ENCODE data around the gene TPRN. TPM values are rescaled to one million over a fixed set of nuclear protein-coding genes. Genes with fewer than 3 reads are reported as not detected.
A peak's percentile ranks its signal among the peaks of the same experiment; 100 is the strongest.

TPRN gene
- total and polyA plus RNA-seq, 5 donors from 2014 or later = 0.27 to 5.9 (median 0.46) TPM

DNA sequence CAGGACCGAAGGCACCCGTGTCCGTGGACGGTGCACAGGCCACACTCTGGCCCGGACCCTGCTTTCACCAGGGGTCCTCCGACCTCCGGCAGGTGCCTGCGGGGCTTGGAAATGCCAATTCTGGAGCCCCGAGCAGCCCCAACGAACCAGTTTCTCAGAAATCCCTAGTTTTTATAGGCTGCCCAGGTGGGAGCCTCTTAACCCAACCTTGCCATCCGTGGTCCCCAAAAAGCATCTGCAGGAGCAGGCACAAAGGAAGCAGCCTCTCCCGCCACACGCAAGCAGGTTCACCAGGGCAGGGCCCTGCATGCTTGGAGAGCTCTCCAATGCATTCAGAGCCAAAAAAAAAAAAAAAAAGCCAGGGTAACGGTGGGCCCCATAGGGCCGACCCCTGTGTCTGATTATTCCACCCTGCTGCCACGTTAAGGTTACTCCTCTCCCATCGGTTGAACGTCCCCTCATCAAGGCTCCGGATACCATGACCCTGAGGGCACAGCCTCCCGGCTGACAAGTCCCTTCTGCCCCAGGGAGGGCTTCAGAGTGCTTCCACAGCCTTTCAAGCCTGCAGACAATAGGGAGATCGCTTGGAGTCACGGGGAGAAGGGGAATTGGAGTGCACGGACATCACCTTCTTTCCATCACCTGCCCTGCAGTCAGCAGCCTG is 796 bp upstream of the TPRN start:
- no peak for ATAC-seq (ENCODE audit: low read depth in 2 of 2)
- peak overlapping the region; percentile 85 to 95 (median 90) for H3K4me3 Mint-ChIP-seq
- H3K27me3 Mint-ChIP-seq = no peaks in the 10 kb centered on the region
- Histone ChIP-seq H3K27me3 (ENCODE audit: control insufficient read depth, insufficient read depth, low read length) (no peaks in the 10 kb centered on the region), H3K4me3 (ENCODE audit: low read depth, low read length) (peak overlapping the region; percentile 44), H3K27ac (ENCODE audit: insufficient read depth, low read length, poor library complexity, severe bottlenecking) (peak overlapping the region; percentile 84), H3K36me3 (ENCODE audit: control insufficient read depth, insufficient read depth, low read length) (no peaks in the 10 kb centered on the region), H3K4me1 (ENCODE audit: control insufficient read depth, insufficient read depth, low read length, poor library complexity, severe bottlenecking) (peaks cover 41% of the 10 kb centered on the region), H3K9me3 (ENCODE audit: control insufficient read depth in 2 of 2, low read length in 2 of 2) (no peaks in the 10 kb centered on the region)
- peak overlapping the region in 2 of 3 donors; percentile 56 to 88 for H3K27ac Mint-ChIP-seq
- no peaks in the 10 kb centered on the region for H3K9me3 Mint-ChIP-seq
- DNase-seq = no peak
- peaks cover 0 to 49% (median 18%) of the 10 kb centered on the region in 4 donors for H3K4me1 Mint-ChIP-seq
- no peaks in the 10 kb centered on the region for H3K36me3 Mint-ChIP-seq

DNA sequence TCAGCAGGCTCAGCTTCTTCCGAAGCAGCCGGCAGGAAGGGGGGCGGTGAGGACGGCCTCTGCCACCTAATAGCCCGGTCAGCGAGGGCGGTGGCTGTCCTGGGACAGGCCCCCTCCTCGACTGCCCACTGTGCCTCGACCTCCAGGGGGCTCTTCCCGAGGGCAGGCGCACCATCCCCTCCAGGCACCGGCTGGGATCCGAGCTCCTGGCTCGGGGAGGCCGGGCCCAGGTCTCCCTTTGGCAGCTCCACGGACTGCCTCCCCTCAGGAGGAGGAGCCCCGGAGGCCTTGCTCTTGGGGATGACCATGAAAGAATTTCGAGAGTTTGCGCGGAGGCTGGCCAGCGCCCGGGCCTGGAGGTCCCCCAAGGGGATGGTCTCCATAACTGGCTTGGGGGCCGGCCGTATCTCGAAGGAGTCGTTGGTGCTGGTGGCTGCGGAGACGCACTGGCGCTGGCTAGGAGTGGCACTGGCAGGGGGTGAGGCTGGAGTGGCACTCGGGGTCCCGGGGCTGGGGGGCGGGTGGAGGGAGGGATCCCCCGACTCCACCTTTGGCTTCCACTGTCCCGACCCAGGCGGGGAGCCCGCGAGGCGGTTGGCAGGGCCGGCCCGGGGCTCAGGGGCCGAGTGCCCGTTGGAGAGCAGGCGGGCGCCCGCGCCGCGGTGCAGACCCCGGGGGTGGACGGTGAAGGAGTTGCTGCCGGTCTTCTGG is 975 bp downstream of the TPRN start:
- no peaks in the 10 kb centered on the region for H3K27me3 ChIP-seq (ENCODE audit: control insufficient read depth, insufficient read depth, low read length)
- Mint-ChIP-seq H3K27me3 (no peaks in the 10 kb centered on the region), H3K27ac (no peak overlapping the region), H3K4me1 (peaks cover 0 to 37% (median 12%) of the 10 kb centered on the region in 4 donors), H3K9me3 (no peaks in the 10 kb centered on the region), H3K4me3 (peak overlapping the region in 3 of 4 donors; percentile 32 to 85 (median 81)), H3K36me3 (no peaks in the 10 kb centered on the region)
- H3K27ac ChIP-seq (ENCODE audit: insufficient read depth, low read length, poor library complexity, severe bottlenecking) = no peak overlapping the region
- no peak for DNase-seq
- H3K4me3 ChIP-seq (ENCODE audit: low read depth, low read length) = no peak overlapping the region
- H3K9me3 ChIP-seq (ENCODE audit: control insufficient read depth in 2 of 2, low read length in 2 of 2) = no peaks in the 10 kb centered on the region
- no peaks in the 10 kb centered on the region for H3K36me3 ChIP-seq (ENCODE audit: control insufficient read depth, insufficient read depth, low read length)
- ATAC-seq (ENCODE audit: low read depth in 2 of 2) = no peak
- peaks cover 27% of the 10 kb centered on the region for H3K4me1 ChIP-seq (ENCODE audit: control insufficient read depth, insufficient read depth, low read length, poor library complexity, severe bottlenecking)

DNA sequence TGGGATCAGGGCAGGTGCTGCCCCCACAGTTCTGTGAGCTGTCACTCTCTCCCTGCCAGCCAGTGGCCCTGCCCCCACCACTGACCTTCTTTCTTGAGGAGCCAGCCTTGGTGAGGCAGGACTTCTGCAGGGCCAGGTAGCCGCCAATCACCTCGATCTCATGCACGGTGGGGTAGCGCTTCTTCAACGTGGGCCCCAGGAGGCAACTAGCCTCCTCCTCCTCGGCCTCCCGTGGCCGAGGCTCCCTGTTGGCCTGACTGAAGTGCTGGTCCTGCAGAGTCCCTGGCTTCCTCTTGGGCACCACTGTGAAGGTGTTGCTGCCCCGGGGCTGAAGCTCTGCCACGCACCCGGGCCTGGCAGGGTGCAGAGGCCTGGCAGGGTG is 1.6 kb downstream of the TPRN start:
- no peaks in the 10 kb centered on the region for H3K27me3 ChIP-seq (ENCODE audit: control insufficient read depth, insufficient read depth, low read length)
- no peak for DNase-seq
- Mint-ChIP-seq H3K9me3 (no peaks in the 10 kb centered on the region), H3K4me3 (peak overlapping the region; percentile 29 to 71 (median 58)), H3K27me3 (no peaks in the 10 kb centered on the region), H3K36me3 (no peaks in the 10 kb centered on the region), H3K4me1 (peaks cover 0 to 30% (median 7%) of the 10 kb centered on the region in 4 donors), H3K27ac (no peak overlapping the region)
- no peaks in the 10 kb centered on the region for H3K9me3 ChIP-seq (ENCODE audit: control insufficient read depth in 2 of 2, low read length in 2 of 2)
- no peaks in the 10 kb centered on the region for H3K36me3 ChIP-seq (ENCODE audit: control insufficient read depth, insufficient read depth, low read length)
- H3K4me1 ChIP-seq (ENCODE audit: control insufficient read depth, insufficient read depth, low read length, poor library complexity, severe bottlenecking) = peaks cover 20% of the 10 kb centered on the region
- no peak for ATAC-seq (ENCODE audit: low read depth in 2 of 2)
- no peak overlapping the region for H3K27ac ChIP-seq (ENCODE audit: insufficient read depth, low read length, poor library complexity, severe bottlenecking)
- H3K4me3 ChIP-seq (ENCODE audit: low read depth, low read length) = no peak overlapping the region

DNA sequence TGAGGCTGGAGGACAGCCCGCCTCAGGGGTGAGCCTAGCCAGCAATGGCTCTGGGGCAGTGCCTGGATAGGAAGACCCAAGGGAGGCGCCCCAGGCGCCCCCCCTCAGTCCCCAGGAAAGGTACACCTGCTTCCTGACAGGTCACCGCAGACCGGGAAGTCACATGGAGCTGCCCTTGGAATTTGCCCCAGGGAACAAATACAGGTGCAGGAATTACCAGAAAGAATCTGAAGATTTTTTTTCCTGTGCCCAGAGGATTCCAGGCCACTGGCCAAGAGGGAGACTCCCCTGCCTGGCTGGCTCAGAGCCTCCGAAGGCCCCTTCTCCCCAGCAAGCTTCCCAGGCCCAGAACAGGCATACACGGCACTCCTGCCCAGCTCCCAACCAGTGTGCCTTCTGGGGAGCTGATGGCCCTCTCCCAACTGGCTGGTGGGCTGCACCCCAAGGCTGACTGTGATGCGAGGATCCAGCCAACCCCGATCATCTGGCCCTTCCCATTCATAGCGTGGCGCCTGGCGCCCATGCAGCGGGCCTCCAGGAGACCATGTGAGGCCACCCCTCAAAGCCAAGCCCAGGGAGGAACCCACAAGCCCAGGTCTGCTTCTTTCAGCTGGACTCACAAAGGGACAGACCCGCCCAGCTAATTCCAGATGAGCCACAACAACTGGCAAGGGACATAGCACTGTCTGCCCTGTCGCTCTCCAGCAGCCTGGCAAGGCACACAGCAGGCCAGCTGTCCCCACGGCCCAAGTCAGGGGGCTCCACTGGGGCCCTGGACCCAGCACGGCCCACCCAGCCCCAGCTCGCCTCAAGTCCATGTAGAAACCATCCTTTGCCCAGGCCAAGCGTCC is 2.3 kb downstream of the TPRN start:
- no peak overlapping the region for H3K27ac Mint-ChIP-seq
- Histone ChIP-seq H3K27ac (ENCODE audit: insufficient read depth, low read length, poor library complexity, severe bottlenecking) (no peak overlapping the region), H3K4me3 (ENCODE audit: low read depth, low read length) (no peak overlapping the region), H3K27me3 (ENCODE audit: control insufficient read depth, insufficient read depth, low read length) (no peaks in the 10 kb centered on the region), H3K4me1 (ENCODE audit: control insufficient read depth, insufficient read depth, low read length, poor library complexity, severe bottlenecking) (peaks cover 15% of the 10 kb centered on the region), H3K36me3 (ENCODE audit: control insufficient read depth, insufficient read depth, low read length) (no peaks in the 10 kb centered on the region), H3K9me3 (ENCODE audit: control insufficient read depth in 2 of 2, low read length in 2 of 2) (no peaks in the 10 kb centered on the region)
- H3K36me3 Mint-ChIP-seq = no peaks in the 10 kb centered on the region
- no peak for ATAC-seq (ENCODE audit: low read depth in 2 of 2)
- peak overlapping the region; percentile 29 to 71 (median 58) for H3K4me3 Mint-ChIP-seq
- H3K27me3 Mint-ChIP-seq = no peaks in the 10 kb centered on the region
- H3K4me1 Mint-ChIP-seq = peaks cover 0 to 25% (median 7%) of the 10 kb centered on the region in 4 donors
- H3K9me3 Mint-ChIP-seq = no peaks in the 10 kb centered on the region
- no peak for DNase-seq

DNA sequence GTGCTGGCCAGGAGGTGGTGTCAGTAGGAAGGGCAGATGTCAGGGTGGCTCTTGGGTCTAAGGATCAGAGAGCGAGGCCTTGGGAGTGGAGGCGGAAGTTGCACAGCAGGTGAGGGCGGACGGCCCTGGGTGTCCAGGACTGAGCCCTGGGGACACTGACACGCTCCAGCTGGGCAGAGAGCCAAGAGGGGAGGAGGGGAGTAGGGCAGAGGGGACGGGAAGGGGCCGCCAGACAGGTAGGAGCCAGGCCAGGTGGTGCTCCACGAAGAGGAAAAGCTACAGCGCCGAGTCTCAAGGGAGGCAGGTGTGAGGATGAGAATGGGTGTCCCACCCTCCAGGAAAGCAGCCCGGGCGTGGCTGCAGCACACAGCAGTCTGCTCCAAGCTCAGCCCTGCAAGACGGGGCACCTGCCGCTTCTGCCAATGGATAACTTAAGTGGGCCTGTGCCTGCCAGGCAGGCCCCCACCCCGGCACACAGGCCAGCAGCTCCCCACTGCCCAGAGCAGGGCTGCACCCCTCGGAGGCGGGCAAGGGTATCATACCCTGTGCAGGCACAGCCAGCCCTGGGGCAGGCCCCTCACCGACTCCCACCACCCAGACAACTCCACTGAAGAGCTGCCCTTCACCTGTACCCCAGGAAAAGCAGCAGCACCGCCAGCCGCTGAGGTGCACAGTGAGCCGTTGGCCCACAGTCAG is 4.9 kb downstream of the TPRN start:
- Histone ChIP-seq H3K36me3 (ENCODE audit: control insufficient read depth, insufficient read depth, low read length) (no peaks in the 10 kb centered on the region), H3K4me1 (ENCODE audit: control insufficient read depth, insufficient read depth, low read length, poor library complexity, severe bottlenecking) (peaks cover 8% of the 10 kb centered on the region), H3K9me3 (ENCODE audit: control insufficient read depth in 2 of 2, low read length in 2 of 2) (no peaks in the 10 kb centered on the region), H3K4me3 (ENCODE audit: low read depth, low read length) (no peak overlapping the region), H3K27me3 (ENCODE audit: control insufficient read depth, insufficient read depth, low read length) (no peaks in the 10 kb centered on the region), H3K27ac (ENCODE audit: insufficient read depth, low read length, poor library complexity, severe bottlenecking) (no peak overlapping the region)
- no peaks in the 10 kb centered on the region for H3K9me3 Mint-ChIP-seq
- no peaks in the 10 kb centered on the region for H3K36me3 Mint-ChIP-seq
- no peak overlapping the region for H3K27ac Mint-ChIP-seq
- DNase-seq = no peak
- ATAC-seq (ENCODE audit: low read depth in 2 of 2) = no peak
- peaks cover 0 to 10% (median under 1%) of the 10 kb centered on the region in 4 donors for H3K4me1 Mint-ChIP-seq
- peak overlapping the region in 1 of 4 donors; percentile 25 for H3K4me3 Mint-ChIP-seq
- no peaks in the 10 kb centered on the region for H3K27me3 Mint-ChIP-seq

DNA sequence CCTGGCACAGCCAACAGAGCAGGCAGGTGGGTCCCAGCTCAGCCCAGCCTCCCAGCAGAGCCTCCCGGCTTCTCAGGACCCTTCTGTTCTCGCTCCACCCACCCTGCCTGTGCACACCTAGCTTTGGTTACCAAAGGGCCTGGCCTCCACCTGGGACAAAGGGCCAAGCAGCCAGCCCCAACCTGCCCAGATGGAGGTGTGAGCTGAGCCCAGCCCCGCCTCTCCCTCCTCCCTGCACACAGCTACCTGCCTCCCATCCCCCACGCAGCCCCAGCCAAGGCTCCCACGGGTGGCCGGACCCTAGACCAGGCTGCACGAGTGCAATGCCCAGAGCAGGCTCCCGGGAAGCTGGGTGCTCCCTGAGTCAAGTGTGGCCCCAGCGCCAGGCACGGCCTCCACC is 5.6 kb downstream of the TPRN start:
- Mint-ChIP-seq H3K4me3 (no peak overlapping the region), H3K9me3 (no peaks in the 10 kb centered on the region), H3K27me3 (no peaks in the 10 kb centered on the region), H3K4me1 (peaks cover 0 to 13% (median 0%) of the 10 kb centered on the region in 4 donors), H3K27ac (no peak overlapping the region), H3K36me3 (no peaks in the 10 kb centered on the region)
- Histone ChIP-seq H3K4me1 (ENCODE audit: control insufficient read depth, insufficient read depth, low read length, poor library complexity, severe bottlenecking) (peaks cover 12% of the 10 kb centered on the region), H3K27ac (ENCODE audit: insufficient read depth, low read length, poor library complexity, severe bottlenecking) (no peak overlapping the region), H3K27me3 (ENCODE audit: control insufficient read depth, insufficient read depth, low read length) (no peaks in the 10 kb centered on the region), H3K4me3 (ENCODE audit: low read depth, low read length) (no peak overlapping the region), H3K36me3 (ENCODE audit: control insufficient read depth, insufficient read depth, low read length) (peaks cover 4% of the 10 kb centered on the region), H3K9me3 (ENCODE audit: control insufficient read depth in 2 of 2, low read length in 2 of 2) (no peaks in the 10 kb centered on the region)
- DNase-seq (no peak), ATAC-seq (ENCODE audit: low read depth in 2 of 2) (no peak)

DNA sequence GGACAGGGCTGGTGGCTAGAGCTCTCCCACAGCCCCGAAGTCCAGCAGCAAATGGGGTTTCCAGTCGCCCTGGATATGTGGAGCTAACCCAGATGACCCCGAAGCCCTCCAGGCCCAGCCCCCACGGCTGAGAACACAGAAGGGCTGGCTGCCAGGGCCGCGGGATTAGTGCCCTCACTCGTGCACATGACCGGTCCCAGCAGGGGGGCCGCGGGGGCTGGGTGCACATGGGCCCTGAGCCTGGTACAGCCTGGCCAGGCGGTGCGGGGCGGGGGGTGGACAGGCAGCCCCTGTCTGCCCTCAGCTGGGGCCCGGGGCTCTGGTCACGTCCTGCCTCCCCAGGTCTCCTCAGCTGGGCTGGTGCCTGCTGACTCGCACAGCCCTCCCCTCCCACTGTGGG is 6.2 kb downstream of the TPRN start:
- Mint-ChIP-seq H3K4me3 (no peak overlapping the region), H3K36me3 (no peaks in the 10 kb centered on the region), H3K9me3 (no peaks in the 10 kb centered on the region), H3K27me3 (no peaks in the 10 kb centered on the region), H3K27ac (no peak overlapping the region), H3K4me1 (peaks cover 0 to 14% (median 0%) of the 10 kb centered on the region in 4 donors)
- H3K36me3 ChIP-seq (ENCODE audit: control insufficient read depth, insufficient read depth, low read length) = peaks cover 4% of the 10 kb centered on the region
- no peaks in the 10 kb centered on the region for H3K27me3 ChIP-seq (ENCODE audit: control insufficient read depth, insufficient read depth, low read length)
- no peak for DNase-seq
- no peak for ATAC-seq (ENCODE audit: low read depth in 2 of 2)
- H3K9me3 ChIP-seq (ENCODE audit: control insufficient read depth in 2 of 2, low read length in 2 of 2) = no peaks in the 10 kb centered on the region
- H3K27ac ChIP-seq (ENCODE audit: insufficient read depth, low read length, poor library complexity, severe bottlenecking) = no peak overlapping the region
- no peak overlapping the region for H3K4me3 ChIP-seq (ENCODE audit: low read depth, low read length)
- peaks cover 13% of the 10 kb centered on the region for H3K4me1 ChIP-seq (ENCODE audit: control insufficient read depth, insufficient read depth, low read length, poor library complexity, severe bottlenecking)
